ENCODE data around the gene CCDC18.
"Not testable (repeated sequence)": the region's sequence is repeated elsewhere in the genome, so short reads cannot be mapped to it uniquely, and the experiment has no call there.

CCDC18 gene

GRCh38 chr1:93244298-93245069 is 64.0 kb downstream of the CCDC18 start:
- no peak overlapping the region for H3K4me3 ChIP-seq (ENCODE audit: low read depth, low read length)
- no peak for TF ChIP-seq CTCF (IDR thresholded peaks at IDR 0.05; ENCODE audit: low read depth, low read length)

- H3K4me3 ChIP-seq (ENCODE audit: low read depth, low read length): no peak overlapping the region
- TF ChIP-seq CTCF (IDR thresholded peaks at IDR 0.05; ENCODE audit: low read depth, low read length): no peak
Observed at GRCh38 chr1:93251966-93252365, 71.4 kb downstream of the CCDC18 start.

GRCh38 chr1:93252598-93252997 is 72.1 kb downstream of the CCDC18 start:
- no peak overlapping the region for H3K4me3 ChIP-seq (ENCODE audit: low read depth, low read length)
- no peak for TF ChIP-seq CTCF (IDR thresholded peaks at IDR 0.05; ENCODE audit: low read depth, low read length)

GRCh38 chr1:93253516-93253915 is 73.0 kb downstream of the CCDC18 start:
- TF ChIP-seq CTCF (IDR thresholded peaks at IDR 0.05; ENCODE audit: low read depth, low read length): no peak

GRCh38 chr1:93255222-93256079 is 74.9 kb downstream of the CCDC18 start:
- no peak overlapping the region for H3K4me3 ChIP-seq (ENCODE audit: low read depth, low read length)
- no peak for TF ChIP-seq CTCF (IDR thresholded peaks at IDR 0.05; ENCODE audit: low read depth, low read length)

More at GRCh38 chr1:93253516-93253915, 73.0 kb downstream of the CCDC18 start:
- no peak overlapping the region for H3K4me3 ChIP-seq (ENCODE audit: low read depth, low read length)

- H3K4me3 ChIP-seq (ENCODE audit: low read depth, low read length): no peak overlapping the region
- TF ChIP-seq CTCF (IDR thresholded peaks at IDR 0.05; ENCODE audit: low read depth, low read length): no peak
Observed at GRCh38 chr1:93256433-93256832, 75.9 kb downstream of the CCDC18 start.

- TF ChIP-seq CTCF (IDR thresholded peaks at IDR 0.05; ENCODE audit: low read depth, low read length): no peak
- no peak overlapping the region for H3K4me3 ChIP-seq (ENCODE audit: low read depth, low read length)
Observed at GRCh38 chr1:93257889-93258288, 77.4 kb downstream of the CCDC18 start.

- not testable (repeated sequence) for H3K4me3 ChIP-seq (ENCODE audit: low read depth, low read length)
Observed at GRCh38 chr1:93260726-93261125, 80.2 kb downstream of the CCDC18 start.
